Left cardiac atrium (tissue), 4 donors: ENCODE data around the gene VMP1. TPM values are rescaled to one million over a fixed set of nuclear protein-coding genes. Genes with fewer than 3 reads are reported as not detected.
"Not testable (repeated sequence)": the region's sequence is repeated elsewhere in the genome, so short reads cannot be mapped to it uniquely, and the experiment has no call there.

Experiments used
- ATAC-seq, 2 donors: fragments of 200-7000 bp; cut with Tn5 transposase; one replicate each; pipeline ENCODE4 v1.9.1; 2020; ENCODE audit warnings: mild to moderate bottlenecking in 2 of 2, moderate library complexity in 2 of 2
- DNase-seq: peaks from one replicate; pipeline ENCODE4 v3.0.0-alpha.2; 2020
- intact Hi-C, 2 donors: fragments of 100-400 bp; cut with DNase I; formaldehyde crosslinking; loops; one replicate each; pipeline versions ENCODE4 v1.14.1 to v1.15.1; 2022 to 2023
- total RNA-seq, 2 donors: library from RNA; stranded (reverse); fragmentation: NEBNext Ultra II Directional; extraction: Animal tissue kit (Norgen Biotek cat#: 25700); gene quantifications; one replicate each; pipeline ENCODE4 v1.2.1, GENCODE V29; 2021
- donor health status: DM: no; HTN: yes; CAD: no.
- donor health status: DM: no; HTN: yes; CAD: no; lungs with severe emphysema.
- donor health status: DM: yes; HTN: yes; CAD: no.
- donor health status: Dilated cardiomyopathy.

Gene VMP1
- total RNA-seq, 2 donors from 2014 or later = 82.1 to 123 TPM

DNA sequence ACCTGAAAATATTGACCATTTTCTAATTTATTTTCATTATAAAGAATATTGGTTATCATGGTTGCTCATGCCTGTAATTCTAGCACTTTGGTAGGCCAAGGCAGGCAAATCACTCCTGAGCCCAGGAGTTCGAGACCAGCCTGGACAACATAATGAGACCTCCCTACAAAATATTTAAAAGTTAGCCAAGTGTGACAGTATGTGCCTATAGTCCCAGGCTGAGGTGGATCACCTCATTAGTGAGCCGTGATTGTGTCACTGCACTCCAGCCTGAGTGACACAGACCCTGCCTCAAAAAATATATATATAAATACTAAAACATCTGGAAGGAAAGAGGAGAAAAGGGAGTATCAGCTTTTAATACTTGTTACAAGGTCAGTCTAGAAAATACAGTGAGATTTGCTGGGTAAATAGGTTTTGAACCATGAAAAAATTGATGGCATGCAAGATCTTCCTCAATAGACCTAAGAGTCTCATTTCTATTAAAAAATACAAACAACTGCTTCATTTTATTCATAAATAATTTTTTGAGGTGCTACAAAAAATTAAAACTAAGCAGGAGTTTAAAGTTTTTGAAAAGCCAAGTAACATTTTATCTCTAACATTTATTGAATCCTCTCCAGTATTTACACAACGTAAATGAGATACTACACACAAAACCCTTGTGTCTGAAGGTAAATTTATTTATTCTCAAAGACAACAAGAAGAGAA is 137.6 kb downstream of the VMP1 start:
- intact Hi-C loops = no loop called here

DNA sequence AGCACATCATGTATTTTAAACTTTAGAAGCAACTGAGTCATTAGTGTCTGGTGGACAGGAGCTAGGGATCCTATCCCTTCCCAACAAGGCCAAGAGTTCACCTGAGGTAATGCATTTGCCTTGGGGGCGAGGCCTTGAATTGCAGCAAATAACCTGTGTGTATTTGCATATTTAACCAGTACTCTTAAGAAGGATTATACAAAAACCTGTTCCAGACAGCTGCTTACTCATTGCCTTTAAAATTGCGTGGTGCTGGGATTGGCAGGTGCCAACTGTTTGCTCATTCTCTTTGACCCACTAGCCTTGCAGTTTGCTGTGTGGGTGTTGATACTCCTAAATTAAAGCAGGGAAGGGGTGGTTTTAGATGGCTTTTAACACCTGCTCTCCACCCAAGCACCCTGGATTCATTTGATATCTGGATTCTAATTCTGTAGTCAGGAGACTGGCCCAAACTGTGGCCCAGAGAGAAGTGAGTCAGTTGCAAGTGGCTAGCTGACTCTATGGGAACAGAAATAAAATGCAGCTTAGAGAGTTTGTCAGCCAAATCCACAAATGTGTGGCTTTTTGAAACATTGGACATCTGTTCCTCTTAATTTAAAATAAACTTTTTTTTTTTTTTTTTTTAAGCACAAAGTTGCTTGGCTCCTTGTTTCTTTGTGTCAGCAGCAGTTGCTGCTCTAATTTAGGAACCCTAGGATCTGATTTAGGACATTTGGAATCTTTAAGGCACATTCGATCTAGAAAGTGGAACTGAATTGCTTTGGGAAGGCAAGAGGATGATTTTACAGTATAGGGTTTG is 138.3 kb downstream of the VMP1 start:
- ATAC-seq = peak; percentile 23 to 39
- no peak for DNase-seq
- intact Hi-C loops = no loop called here

More for the DNA sequence above, 137.6 kb downstream of the VMP1 start:
- DNase-seq (no peak), ATAC-seq (peak in 1 of 2 donors; percentile 0)

DNA sequence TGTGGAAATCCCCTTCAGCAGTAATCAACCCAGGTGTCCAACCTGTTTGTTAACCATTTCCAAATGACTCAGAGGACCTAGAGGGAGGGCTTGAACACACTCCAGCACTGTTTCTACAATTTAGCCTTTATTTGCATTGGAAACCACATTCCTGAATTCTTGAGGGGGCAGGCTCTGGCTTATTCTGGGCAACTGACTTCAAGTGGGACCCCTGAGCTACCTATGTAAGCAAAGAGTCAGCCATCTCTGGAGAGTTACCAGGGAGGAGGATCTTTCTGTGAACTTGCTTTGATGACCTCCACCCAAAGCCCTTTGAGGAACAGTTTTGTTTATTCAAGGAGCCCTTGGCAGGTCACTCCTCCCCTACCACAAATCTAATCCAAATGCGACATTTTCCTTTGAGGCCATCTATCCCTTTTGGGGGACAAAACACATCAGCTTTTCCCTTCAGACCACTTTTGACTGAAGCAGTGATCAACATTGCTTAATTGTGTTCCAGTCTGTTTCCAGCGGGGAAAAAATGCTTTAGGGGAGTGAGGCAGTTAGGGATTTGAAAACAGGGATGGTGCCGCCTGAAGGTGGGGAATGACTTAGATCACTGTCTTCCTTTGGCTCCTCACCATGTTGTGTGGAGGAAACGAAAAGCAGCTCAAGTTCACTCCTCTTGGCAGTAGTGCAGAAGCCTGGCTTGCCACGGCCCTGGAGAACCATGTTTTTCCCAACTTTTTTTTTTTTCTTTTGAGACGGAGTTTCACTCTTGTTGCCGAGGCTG is 139.1 kb downstream of the VMP1 start:
- ATAC-seq (peak; percentile 25 to 43), DNase-seq (no peak)
- intact Hi-C loops = no loop called here

DNA sequence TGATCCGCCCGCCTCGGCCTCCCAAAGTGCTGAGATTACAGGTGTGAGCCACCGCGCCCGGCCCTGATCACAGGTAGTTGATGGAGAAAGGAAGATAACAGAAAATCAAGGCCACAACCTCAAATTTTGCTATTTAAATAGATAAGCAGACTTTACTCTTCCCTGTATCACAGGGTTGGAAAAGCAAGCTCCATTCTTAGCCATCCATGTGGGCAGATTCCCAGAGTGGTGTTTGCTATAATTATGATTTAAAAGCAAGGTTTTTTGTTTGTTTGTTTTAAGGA is 140.9 kb downstream of the VMP1 start:
- DNase-seq (no peak), ATAC-seq (no peak)
- intact Hi-C loops = no loop called here

DNA sequence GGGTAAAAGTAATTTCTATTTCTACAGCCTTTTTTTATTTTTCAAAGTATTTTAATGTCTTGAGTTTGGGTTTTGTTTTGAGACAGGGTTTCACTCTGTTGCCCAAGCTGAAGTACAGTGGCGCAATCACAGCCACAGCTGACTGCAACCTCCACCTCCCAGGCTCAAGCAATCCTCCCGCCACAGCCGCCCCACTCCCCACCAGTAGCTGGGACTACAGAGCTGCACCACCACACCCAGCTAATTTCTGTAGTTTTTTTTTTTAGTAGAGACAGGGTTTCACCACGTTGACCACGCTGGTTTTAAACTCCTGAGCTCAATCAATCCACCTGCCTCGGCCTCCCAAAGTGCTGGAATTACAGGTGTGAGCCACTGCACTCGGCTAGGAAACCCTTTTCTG is 141.3 kb downstream of the VMP1 start:
- ATAC-seq (peak; percentile 8 to 33), DNase-seq (peak; percentile 64)
- intact Hi-C loops = no loop called here

DNA sequence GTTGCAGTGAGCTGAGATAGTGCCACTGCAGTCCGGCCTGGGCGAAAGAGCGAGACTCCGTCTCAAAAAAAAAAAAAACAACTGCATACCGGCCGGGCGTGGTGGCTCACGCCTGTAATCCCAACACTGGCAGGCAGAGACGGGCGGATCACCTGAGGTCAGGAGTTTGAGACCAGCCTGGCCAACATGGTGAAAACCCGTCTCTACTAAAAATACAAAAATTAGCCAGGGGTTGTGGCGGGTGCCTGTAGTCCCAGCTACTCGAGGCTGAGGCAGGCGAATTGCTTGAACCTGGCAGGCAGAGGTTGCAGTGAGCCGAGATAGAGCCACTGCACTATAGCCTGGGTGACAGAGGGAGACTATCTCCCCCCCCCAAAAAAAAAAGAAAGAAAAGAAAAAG is 142.9 kb downstream of the VMP1 start:
- ATAC-seq, DNase-seq, intact Hi-C loops: not testable (repeated sequence)

DNA sequence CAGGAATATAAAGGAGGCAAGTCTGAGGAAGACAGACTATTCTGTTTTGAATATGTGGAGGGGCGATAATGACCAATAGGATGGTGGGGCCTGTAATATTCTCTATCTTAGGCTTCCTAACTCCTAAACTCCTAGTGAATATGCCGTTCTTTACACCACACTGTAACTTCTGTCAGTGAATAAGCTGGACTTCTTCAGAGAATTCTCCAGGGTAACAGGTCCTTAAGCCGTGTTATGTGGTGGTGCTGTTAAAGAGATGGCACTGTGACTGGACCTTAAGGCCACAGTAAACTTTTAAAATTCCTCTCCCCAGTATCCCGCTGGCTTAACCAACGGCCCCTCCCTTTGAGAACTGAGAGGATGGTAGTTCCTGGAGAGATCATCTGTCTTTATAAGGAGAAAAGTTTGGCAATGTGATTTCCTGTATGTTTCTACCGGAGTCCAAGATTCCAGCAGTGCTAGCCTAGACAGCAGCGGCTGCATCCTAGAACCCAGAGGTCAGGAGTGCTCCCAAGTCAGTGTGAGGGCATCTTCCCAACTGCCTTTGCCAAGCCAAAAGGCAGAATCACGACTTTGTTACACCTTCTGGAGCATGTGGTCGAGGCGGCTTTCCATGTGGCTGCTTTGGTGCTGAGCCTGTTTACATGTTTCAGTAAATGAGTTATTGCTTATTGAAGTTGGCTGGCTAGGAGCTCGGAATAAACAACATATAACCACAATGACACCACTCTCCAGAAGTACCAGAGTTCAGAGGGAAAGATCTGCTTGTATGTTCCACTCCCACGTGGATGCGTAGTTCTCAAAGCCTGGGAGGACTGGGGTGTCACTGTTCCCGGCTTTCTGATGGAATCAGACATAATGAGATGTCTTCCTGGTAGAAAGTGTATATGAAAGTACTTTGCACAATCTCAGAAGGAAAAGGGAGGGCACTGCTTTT is 144.3 kb downstream of the VMP1 start:
- peak in 1 of 2 donors; percentile 14 for ATAC-seq
- intact Hi-C loops = no loop called here
- no peak for DNase-seq

DNA sequence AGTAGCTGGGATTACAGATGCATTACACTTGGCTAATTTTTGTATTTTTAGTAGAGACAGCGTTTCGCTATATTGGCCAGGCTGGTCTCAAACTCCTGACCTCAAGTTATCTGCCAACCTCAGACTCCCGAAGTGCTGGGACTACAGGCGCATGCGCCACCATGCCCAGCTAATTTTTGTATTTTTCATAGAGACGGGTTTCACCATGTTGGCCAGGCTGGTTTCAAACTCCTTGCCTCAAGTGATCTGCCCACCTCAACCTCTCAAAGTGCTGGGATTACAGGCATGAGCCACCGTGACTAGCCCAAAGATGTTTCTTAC is 145.4 kb downstream of the VMP1 start:
- DNase-seq, intact Hi-C loops, ATAC-seq: not testable (repeated sequence)

DNA sequence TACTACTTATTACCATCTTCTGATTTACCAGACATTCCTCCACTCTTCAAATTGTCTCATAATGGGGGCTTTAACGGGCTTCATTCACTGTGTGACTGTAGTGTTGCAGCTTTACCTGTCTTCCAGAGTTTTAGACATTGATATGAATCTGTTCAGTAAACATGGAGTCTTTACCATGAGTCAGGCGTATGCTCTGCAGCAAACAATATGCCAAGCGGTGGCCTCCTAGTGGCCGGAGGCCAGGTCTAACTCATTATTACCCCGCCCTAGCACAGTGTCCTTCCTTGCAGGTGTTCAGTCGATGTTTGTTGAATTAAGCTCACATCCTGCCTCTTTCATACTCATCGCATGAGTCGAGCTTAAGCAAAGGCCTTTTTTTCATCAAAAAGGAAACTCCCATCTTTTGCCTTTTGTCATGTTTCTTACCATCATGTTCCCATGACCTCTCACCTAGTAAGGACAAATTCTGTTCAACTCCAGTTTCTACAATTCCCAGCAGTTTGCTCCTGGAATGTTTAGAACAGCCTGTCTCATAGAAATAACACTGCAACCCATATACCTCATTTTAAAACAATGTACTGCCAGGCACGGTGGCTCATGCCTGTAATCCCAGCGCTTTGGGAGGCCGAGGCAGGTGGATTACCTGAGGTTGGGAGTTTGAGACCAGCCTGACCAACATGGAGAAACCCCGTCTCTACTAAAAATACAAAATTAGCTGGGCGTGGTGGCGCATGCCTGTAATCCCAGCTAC is 145.9 kb downstream of the VMP1 start:
- intact Hi-C loops = no loop called here
- DNase-seq (no peak), ATAC-seq (peak in 1 of 2 donors; percentile 23)

DNA sequence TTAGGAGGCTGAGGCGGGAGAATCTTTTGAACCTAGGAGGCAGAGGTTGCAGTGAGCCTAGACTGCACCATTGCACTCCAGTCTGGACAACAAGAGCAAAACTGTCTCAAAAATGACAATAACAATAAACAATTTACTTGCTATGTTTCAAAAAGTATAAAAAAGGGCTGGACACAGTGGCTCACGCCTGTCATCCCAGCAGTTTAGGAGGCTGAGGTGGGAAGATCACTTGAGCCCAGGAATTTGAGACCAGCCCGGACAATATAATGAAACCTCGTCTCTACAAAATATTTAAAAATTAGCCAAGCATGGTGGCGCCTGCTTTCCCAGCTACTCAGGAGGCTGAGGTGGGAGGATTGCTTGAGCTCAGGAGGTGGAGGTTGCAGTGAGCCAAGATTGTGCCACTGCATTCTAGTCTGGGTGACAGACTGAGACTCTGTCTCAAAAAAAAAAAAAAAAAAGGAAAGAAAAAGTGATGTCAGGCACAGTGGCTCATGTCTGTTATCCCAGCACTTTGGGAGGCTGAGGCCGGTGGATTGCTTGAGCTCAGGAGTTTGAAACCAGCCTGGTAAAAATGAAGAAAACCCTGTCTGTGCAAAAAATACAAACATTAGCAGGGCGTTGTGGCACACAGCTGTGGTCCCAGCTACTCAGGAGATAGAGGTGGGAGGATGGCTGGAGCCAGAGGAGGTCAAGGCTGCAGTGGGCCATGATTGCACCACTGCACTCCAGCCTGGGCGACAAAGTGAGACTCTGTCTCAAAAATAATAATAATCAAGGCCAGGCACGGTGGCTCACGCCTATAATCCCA is 146.7 kb downstream of the VMP1 start:
- ATAC-seq, DNase-seq, intact Hi-C loops: not testable (repeated sequence)

DNA sequence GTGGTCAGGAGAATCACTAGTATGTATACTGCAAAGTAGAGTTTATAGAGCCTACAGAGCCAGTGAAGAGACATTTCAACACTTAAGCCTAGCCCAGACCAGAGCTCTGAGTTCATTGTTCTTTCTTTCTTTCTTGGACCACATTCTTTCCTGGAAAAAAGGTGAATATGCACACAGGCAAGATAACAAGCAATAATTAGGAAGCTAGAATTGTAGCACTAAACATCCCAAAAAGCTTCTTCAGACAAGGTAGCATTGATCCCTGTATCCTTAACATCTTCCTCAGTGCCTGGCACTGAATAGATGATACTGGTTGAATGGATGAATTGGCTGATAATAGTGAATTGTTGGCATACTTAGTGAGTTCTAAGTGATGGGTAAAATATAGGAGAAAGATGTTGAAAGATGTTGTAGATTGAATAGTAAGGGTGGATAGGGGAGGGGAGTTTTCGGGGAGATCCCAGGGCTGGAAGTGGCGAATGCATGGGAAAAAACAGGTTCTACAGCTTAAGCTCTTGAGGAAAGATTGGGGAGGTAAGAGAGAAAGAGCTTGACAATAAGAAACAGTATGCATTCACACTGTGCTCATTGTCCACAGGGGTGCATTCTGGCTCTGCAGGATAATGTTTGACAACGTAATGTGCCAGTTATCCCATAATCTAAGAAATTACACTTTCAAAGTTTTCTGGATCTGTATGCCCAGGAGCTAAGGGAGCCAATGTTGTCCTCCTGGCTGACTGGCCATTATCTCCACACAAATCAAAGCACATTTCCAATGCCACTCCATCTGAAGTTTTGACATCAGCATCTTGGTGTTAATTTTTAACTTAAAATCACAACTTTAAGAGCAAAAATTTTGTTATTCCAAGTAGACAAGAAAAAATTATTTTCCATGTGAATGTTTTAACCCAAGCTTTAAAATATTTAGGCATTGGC is 149.7 kb downstream of the VMP1 start:
- ATAC-seq (no peak), DNase-seq (no peak)
- intact Hi-C loops = no loop called here

DNA sequence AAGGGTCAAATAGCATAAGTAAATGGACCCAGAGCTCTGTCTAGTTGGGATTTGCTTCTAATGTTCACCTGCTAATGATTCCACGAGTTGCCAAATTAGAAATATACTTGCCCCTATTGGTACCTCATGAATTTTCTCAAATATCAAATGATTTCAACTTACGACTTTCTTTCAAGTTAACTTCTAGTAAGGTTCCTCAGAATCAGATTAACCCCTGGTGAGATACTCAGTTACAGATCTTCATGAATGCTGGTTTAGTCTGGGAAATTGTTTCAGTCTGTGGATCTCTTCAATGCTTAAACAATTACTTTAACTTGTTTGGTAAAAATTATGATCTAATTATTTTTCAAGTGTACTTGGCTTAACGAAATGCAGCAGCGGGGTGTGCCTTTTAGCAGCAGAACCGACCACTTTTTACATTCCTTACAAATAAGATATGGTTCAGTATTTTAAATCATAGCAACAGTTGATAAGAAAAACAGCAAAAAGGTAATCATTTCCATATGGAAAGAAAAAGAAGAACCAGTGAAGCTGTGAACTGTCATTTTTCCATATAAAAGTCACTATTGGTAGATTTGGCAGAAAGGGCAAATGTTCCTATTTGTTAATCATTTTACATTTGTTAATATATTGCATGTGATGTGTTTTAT is 150.8 kb downstream of the VMP1 start:
- intact Hi-C loops = no loop called here
- ATAC-seq (no peak), DNase-seq (no peak)

DNA sequence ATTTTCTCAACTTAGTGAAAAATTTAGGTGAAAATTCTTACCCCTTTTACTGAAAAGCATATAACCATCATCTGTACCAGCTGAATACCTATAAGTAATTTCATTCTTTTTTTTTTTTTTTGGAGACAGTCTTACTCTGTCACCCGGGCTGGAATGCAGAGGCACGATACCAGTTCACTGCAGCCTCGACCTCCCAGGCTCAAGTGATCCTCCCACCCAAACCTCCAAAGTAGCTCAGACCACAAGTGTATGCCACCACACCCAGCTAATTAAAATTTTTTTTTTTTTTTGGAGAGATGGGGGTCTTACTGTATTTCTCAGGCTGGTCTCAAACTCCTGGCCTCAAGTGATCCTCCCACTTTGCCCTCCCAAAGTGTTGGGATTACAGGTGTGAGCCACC is 151.5 kb downstream of the VMP1 start:
- DNase-seq = no peak
- ATAC-seq = no peak
- intact Hi-C loops = no loop called here

DNA sequence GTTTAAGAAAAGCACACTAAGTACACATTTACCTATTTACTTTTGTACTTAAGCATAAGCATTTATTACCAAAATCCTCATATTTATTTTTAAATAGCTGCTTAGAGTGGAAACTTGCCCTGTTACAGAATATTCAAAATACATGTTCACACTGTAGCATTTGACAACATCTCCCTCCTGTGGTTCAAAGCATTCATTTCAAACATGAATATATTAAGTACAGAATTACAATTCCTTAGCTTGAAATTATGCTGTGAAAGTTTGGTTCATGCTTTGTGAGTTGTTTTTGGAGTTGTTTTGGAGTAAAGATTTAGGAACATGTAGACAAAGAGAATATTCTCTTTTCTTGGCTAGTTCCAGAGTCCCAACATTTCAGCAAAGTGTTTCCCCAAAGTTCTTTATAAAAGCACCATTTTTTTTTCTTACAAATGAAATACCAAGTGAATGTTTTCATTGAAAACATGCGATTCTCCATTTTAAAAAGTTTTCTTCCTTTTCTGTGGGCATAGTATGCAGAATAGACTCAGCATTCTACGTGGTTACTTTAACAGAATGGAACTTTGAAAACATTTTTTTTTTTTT is 152.1 kb downstream of the VMP1 start:
- DNase-seq (no peak), ATAC-seq (peak; percentile 72)
- intact Hi-C loops = no loop called here

DNA sequence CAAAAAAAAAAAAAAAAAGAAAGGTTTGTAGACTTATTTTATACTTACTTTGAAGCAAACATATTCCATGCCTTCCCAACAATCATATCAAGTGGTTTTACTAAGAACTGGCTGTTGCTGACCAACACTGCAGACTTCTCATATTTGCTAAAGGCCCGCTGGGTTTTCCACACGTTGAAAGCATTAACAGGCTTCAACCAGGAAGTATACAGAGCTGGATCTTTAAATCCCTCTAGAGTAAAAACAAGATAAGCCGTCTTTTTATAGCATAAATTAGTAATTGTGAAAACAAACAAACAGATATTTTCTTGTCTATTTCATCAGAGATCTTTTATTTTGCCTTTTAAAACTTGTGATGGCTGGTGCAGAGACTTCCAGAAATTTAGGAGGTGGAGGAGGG is 156.2 kb downstream of the VMP1 start:
- intact Hi-C loops = no loop called here
- ATAC-seq (no peak), DNase-seq (no peak)

DNA sequence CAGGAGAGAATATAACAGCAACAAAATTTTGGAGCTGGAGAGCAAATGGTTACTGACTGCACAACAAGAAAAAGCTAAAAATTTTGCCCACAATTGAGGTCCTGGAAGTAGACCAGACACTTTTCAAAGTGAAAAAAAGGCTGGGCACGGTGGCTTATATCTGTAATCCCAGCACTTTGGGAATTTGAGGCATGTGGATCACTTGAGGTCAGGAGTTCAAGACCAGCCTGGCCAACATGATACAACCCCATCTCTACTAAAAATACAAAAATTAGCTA is 162.4 kb downstream of the VMP1 start:
- no peak for DNase-seq
- intact Hi-C loops = no loop called here
- ATAC-seq = no peak
